ENCODE results near the gene PCNP.

The PCNP gene

GRCh38 chr3:101633186-101633585 is 59.2 kb downstream of the PCNP start:
- DNase-seq (ENCODE audit: low read depth), result no peak

GRCh38 chr3:101634591-101635196 is 60.7 kb downstream of the PCNP start:
- DNase-seq (ENCODE audit: low read depth), result no peak

- no peak for DNase-seq (ENCODE audit: low read depth)
Measured at GRCh38 chr3:101635345-101635744, 61.4 kb downstream of the PCNP start.

- no peak for DNase-seq (ENCODE audit: low read depth)
Measured at GRCh38 chr3:101635954-101636798, 62.2 kb downstream of the PCNP start.

GRCh38 chr3:101637451-101637850 is 63.5 kb downstream of the PCNP start:
- no peak for DNase-seq (ENCODE audit: low read depth)

- DNase-seq (ENCODE audit: low read depth), result no peak
Measured at GRCh38 chr3:101638261-101638745, 64.3 kb downstream of the PCNP start.

- no peak for DNase-seq (ENCODE audit: low read depth)
Measured at GRCh38 chr3:101639280-101639963, 65.4 kb downstream of the PCNP start.

- DNase-seq (ENCODE audit: low read depth), result no peak
Measured at GRCh38 chr3:101640256-101640655, 66.3 kb downstream of the PCNP start.

GRCh38 chr3:101641397-101642115 is 67.6 kb downstream of the PCNP start:
- DNase-seq (ENCODE audit: low read depth), result peak; percentile 83

GRCh38 chr3:101642441-101642840 is 68.5 kb downstream of the PCNP start:
- DNase-seq (ENCODE audit: low read depth), result peak; percentile 71

GRCh38 chr3:101643009-101643844 is 69.2 kb downstream of the PCNP start:
- DNase-seq (ENCODE audit: low read depth), result no peak
